PFSK-1 (cell line): ENCODE results near the gene RNPEPL1.

Experiments used
- FOXP2 ChIP-seq: optimal IDR thresholded peaks from 2 replicates; pipeline ENCODE3; 2011; ENCODE audit warnings: borderline replicate concordance, control low read depth, inconsistent platforms; ENCODE audit not compliant: insufficient read depth; ENCODE audit errors: extremely low read length, extremely low read depth
- POLR2AphosphoS5 ChIP-seq: IDR thresholded peaks from 2 replicates; pipeline ENCODE4 v1.6.1; 2012; ENCODE audit warnings: low read depth, mild to moderate bottlenecking, control low read depth, low read length, moderate library complexity
- SIN3A ChIP-seq: IDR thresholded peaks from 2 replicates; pipeline ENCODE4 v1.6.1; 2012; ENCODE audit warnings: mild to moderate bottlenecking, low read length, moderate library complexity, borderline replicate concordance; ENCODE audit not compliant: insufficient read depth
- TAF1 ChIP-seq: IDR thresholded peaks from 2 replicates; pipeline ENCODE4 v1.6.1; 2012; ENCODE audit warnings: low read length, control low read depth, borderline replicate concordance; ENCODE audit not compliant: insufficient read depth
- TF ChIP-seq, protein P1 (sequence below), 2 experiments: IDR thresholded peaks; 2 replicates each; pipeline versions ENCODE4 v1.6.1 to v1.8.0; 2011 to 2012; ENCODE audit warnings: low read depth in 2 of 2, low read length in 2 of 2, control low read depth in 1 of 2, inconsistent platforms in 1 of 2, mild to moderate bottlenecking in 1 of 2, moderate library complexity in 1 of 2; ENCODE audit not compliant: insufficient read depth in 1 of 2

RNPEPL1 gene

DNA sequence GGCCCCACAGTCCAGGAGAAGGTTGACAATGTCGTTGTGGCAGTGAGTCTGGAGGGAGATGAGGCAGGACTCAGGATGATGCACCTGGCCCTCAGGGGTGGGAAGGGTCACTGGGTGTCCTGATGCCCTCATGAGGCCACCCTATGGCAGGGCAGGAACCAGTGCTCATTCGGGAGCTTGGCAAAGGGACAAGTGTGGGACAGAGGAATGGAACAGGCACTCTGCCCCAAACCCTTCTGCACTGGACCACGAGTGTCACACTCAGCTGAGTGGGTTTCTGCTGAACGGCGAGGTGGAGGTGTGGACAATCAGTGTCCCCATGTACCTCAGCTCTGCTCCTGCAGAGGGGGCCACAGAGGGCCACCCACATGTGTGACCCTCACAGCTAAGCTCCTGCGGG, 42.5 kb upstream of the RNPEPL1 start:
- TF ChIP-seq FOXP2 (no peak), SIN3A (no peak), TAF1 (no peak), POLR2AphosphoS5 (no peak)
- TF ChIP-seq, protein P1, sequence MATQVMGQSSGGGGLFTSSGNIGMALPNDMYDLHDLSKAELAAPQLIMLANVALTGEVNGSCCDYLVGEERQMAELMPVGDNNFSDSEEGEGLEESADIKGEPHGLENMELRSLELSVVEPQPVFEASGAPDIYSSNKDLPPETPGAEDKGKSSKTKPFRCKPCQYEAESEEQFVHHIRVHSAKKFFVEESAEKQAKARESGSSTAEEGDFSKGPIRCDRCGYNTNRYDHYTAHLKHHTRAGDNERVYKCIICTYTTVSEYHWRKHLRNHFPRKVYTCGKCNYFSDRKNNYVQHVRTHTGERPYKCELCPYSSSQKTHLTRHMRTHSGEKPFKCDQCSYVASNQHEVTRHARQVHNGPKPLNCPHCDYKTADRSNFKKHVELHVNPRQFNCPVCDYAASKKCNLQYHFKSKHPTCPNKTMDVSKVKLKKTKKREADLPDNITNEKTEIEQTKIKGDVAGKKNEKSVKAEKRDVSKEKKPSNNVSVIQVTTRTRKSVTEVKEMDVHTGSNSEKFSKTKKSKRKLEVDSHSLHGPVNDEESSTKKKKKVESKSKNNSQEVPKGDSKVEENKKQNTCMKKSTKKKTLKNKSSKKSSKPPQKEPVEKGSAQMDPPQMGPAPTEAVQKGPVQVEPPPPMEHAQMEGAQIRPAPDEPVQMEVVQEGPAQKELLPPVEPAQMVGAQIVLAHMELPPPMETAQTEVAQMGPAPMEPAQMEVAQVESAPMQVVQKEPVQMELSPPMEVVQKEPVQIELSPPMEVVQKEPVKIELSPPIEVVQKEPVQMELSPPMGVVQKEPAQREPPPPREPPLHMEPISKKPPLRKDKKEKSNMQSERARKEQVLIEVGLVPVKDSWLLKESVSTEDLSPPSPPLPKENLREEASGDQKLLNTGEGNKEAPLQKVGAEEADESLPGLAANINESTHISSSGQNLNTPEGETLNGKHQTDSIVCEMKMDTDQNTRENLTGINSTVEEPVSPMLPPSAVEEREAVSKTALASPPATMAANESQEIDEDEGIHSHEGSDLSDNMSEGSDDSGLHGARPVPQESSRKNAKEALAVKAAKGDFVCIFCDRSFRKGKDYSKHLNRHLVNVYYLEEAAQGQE (IDR thresholded peaks at IDR 0.05; ENCODE audit: insufficient read depth in 1 of 2, low read depth in 2 of 2, low read length in 2 of 2), result no peak

DNA sequence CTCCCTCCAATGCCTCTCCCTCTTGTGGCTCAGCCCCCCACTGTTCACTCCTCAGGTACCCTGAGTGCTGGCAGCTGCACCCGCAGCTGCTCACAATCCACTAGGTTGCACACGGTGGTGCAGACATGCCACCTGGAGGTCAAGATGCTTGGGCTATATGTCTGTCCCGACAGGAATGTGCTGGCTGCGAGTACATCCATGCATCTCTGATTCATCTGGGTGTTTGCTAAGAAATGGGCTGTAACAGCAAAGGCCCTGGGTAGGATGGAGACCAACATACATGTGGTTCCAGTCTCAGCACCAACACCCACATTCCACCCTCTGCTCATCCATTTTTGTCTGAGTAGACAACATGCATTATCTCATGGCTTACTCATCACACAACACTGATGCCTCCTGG, 41.8 kb upstream of the RNPEPL1 start:
- TF ChIP-seq POLR2AphosphoS5 (no peak), SIN3A (no peak), FOXP2 (no peak), TAF1 (no peak)
- TF ChIP-seq, protein P1 (IDR thresholded peaks at IDR 0.05; ENCODE audit: insufficient read depth in 1 of 2, low read depth in 2 of 2, low read length in 2 of 2), result no peak

DNA sequence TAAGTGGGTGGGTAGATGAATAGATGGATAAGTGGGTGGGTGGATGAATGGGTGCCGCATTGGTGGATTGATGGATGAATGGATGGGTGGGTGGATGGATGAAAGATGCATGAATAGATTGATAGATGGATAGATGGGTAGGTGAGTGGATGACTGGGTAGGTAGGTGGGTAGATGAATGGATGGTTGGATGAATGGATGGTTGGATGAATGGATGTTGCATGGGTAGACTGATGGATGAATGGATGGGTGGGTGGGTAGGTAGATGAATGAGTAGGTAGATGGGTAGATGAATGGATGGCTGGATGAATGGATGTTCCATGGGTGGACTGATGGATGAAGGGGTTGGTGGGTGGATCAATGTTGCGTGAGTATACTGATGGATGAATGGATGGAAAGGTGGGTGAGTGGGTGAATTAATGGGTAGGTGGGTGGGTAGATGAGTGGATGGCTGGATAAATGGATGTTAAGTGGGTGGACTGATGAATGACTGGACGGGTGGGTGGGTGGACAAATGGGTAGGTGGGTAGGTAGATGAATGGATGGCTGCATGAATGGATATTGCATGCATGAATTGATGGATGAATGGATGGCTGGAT, 41.0 kb upstream of the RNPEPL1 start:
- TF ChIP-seq SIN3A, result no peak
- no peak for TF ChIP-seq TAF1
- no peak for TF ChIP-seq FOXP2
- TF ChIP-seq, protein P1 (IDR thresholded peaks at IDR 0.05; ENCODE audit: insufficient read depth in 1 of 2, low read depth in 2 of 2, low read length in 2 of 2), result no peak
- no peak for TF ChIP-seq POLR2AphosphoS5

DNA sequence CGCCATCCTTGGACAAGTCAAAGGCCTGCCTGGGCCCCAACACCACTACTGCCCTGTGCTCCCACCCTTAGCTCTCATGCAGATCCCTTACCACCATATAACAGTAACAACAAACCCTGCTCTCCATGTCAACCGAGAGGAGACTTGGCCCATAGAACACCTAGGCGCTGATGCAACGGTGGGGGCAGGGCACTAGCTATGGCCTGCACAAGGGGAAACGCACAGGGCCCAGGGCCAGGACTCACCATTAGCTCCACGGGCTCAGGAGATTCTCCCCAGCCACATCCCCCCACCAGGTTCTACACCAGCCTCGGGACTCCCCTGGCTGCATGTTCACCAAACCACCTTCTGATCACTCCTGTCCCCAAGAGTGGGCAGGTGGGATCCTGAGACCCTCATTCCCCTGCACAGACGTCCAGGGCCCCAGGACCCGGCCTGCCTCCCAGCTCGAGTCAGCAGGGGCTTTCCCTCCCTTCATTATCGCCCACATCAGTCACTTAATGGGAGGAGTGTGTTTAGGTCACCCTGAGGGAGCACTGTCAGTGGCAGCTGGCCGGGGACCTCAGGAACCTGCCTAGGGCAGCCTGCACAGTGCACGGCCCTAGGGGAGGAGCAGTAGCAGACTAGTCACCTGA, 39.8 kb upstream of the RNPEPL1 start:
- no peak for TF ChIP-seq TAF1
- TF ChIP-seq, protein P1 (IDR thresholded peaks at IDR 0.05; ENCODE audit: insufficient read depth in 1 of 2, low read depth in 2 of 2, low read length in 2 of 2), result no peak
- no peak for TF ChIP-seq SIN3A
- no peak for TF ChIP-seq FOXP2
